Ureter (tissue), 1 donor: ENCODE measurements around the gene ZSWIM6. TPM values are rescaled to one million over a fixed set of nuclear protein-coding genes. Genes with fewer than 3 reads are reported as not detected.
"Not testable (repeated sequence)": the region's sequence is repeated elsewhere in the genome, so short reads cannot be mapped to it uniquely, and the experiment has no call there.

ENCODE experiments used
- DNase-seq: peaks from one replicate; pipeline ENCODE4 v3.0.0-alpha.2; 2020; ENCODE audit warnings: low spot score
- total RNA-seq: library from RNA; stranded (reverse); gene quantifications from one replicate; pipeline ENCODE4 v1.2.4, GENCODE V29; 2023
- donor health status: DM: yes; HTN: yes; CAD: no.

ZSWIM6 gene
- total RNA-seq, 1 donor from 2014 or later = 22.4 TPM

- DNase-seq = no peak
These were observed 31.5 kb downstream of the ZSWIM6 start for GRCh38 chr5:61363401-61364114.

GRCh38 chr5:61366497-61367240, 34.6 kb downstream of the ZSWIM6 start:
- DNase-seq = no peak

- no peak for DNase-seq
These were observed 38.4 kb downstream of the ZSWIM6 start for GRCh38 chr5:61370506-61370905.

- no peak for DNase-seq
These were observed 39.4 kb downstream of the ZSWIM6 start for GRCh38 chr5:61371474-61371873.

GRCh38 chr5:61379677-61380076, 47.6 kb downstream of the ZSWIM6 start:
- no peak for DNase-seq

GRCh38 chr5:61381968-61382367, 49.9 kb downstream of the ZSWIM6 start:
- DNase-seq = no peak

- no peak for DNase-seq
These were observed 53.6 kb downstream of the ZSWIM6 start for GRCh38 chr5:61385627-61386026.

- DNase-seq = no peak
These were observed 54.2 kb downstream of the ZSWIM6 start for GRCh38 chr5:61386045-61386800.

- DNase-seq = no peak
These were observed 57.6 kb downstream of the ZSWIM6 start for GRCh38 chr5:61389609-61390008.

- DNase-seq = no peak
These were observed 62.1 kb downstream of the ZSWIM6 start for GRCh38 chr5:61394078-61394704.

- no peak for DNase-seq
These were observed 62.7 kb downstream of the ZSWIM6 start for GRCh38 chr5:61394793-61395192.

GRCh38 chr5:61397238-61397637, 65.2 kb downstream of the ZSWIM6 start:
- DNase-seq = no peak

- no peak for DNase-seq
These were observed 65.9 kb downstream of the ZSWIM6 start for GRCh38 chr5:61397937-61398336.

GRCh38 chr5:61398440-61398839, 66.4 kb downstream of the ZSWIM6 start:
- DNase-seq = no peak

GRCh38 chr5:61399679-61400078, 67.6 kb downstream of the ZSWIM6 start:
- DNase-seq = no peak

GRCh38 chr5:61401726-61402125, 69.7 kb downstream of the ZSWIM6 start:
- no peak for DNase-seq

- no peak for DNase-seq
These were observed 70.3 kb downstream of the ZSWIM6 start for GRCh38 chr5:61402244-61402823.

- no peak for DNase-seq
These were observed 71.2 kb downstream of the ZSWIM6 start for GRCh38 chr5:61402970-61403900.

- no peak for DNase-seq
These were observed 73.6 kb downstream of the ZSWIM6 start for GRCh38 chr5:61405511-61406295.

GRCh38 chr5:61406497-61406896, 74.4 kb downstream of the ZSWIM6 start:
- not testable (repeated sequence) for DNase-seq
